IMR-90 (cell line): Measurements from ENCODE around the gene MYH9. TPM values are rescaled to one million over a fixed set of nuclear protein-coding genes. Genes with fewer than 3 reads are reported as not detected.

Source experiments
- ATAC-seq: fragments of 200-7000 bp; cut with Tn5 transposase; 2 replicates; pipeline ENCODE4 v1.9.1; 2020; ENCODE audit warnings: low read depth, mild to moderate bottlenecking, moderate library complexity
- BruUV-seq: library from RNA; stranded (reverse); fragments of 400-500 nt; replicated peaks from 2 replicates; lab custom pipeline; 2021; lab: Mats Ljungman, UMichigan
- CTCF ChIA-PET: fragments of 300-600 bp; formaldehyde crosslinking; extraction: SDS; loops from one replicate; lab custom pipeline; 2021; ENCODE audit warnings: antibody characterized with exemption; lab: Yijun Ruan, JAX
- POLR2A ChIA-PET: fragments of 300-600 bp; sonication (Branson Sonifier 250); formaldehyde crosslinking; loops from one replicate; lab custom pipeline; 2022; ENCODE audit warnings: antibody characterized with exemption; ENCODE audit not compliant: unreplicated experiment; lab: Charles Lee
- DNase-seq: peaks from one replicate; pipeline ENCODE4 v3.0.0; 2013
- H2AFZ ChIP-seq: replicated peaks from 2 replicates; pipeline ENCODE3; 2013; ENCODE audit warnings: low read length, mild to moderate bottlenecking; ENCODE audit not compliant: poor library complexity
- H2AK5ac ChIP-seq: 2 replicates; pipeline ENCODE4 v1.6.1; 2013; ENCODE audit warnings: low read depth, low read length, inconsistent platforms
- H2AK9ac ChIP-seq: replicated peaks from 2 replicates; pipeline ENCODE3; 2013; ENCODE audit warnings: mild to moderate bottlenecking, low read depth, low read length, moderate library complexity; ENCODE audit not compliant: poor library complexity
- H2BK120ac ChIP-seq: 2 replicates; pipeline ENCODE4 v1.6.1; 2013; ENCODE audit warnings: low read depth, low read length, inconsistent platforms
- H2BK15ac ChIP-seq: 3 replicates; pipeline ENCODE4 v1.6.1; 2013; ENCODE audit warnings: low read depth, low read length, inconsistent platforms
- H2BK20ac ChIP-seq: 2 replicates; pipeline ENCODE4 v1.6.1; 2013; ENCODE audit warnings: low read depth, mild to moderate bottlenecking, inconsistent platforms, low read length, moderate library complexity
- H2BK5ac ChIP-seq: 2 replicates; pipeline ENCODE4 v1.6.1; 2013; ENCODE audit warnings: mild to moderate bottlenecking, low read depth, low read length, inconsistent platforms; ENCODE audit not compliant: poor library complexity, severe bottlenecking
- H3K14ac ChIP-seq: replicated peaks from 2 replicates; pipeline ENCODE4 v1.6.1; 2013; ENCODE audit warnings: low read depth, low read length, inconsistent platforms
- H3K18ac ChIP-seq: 2 replicates; pipeline ENCODE4 v1.6.1; 2013; ENCODE audit warnings: low read depth, low read length, control low read depth
- H3K23ac ChIP-seq: 2 replicates; pipeline ENCODE4 v1.6.1; 2013; ENCODE audit warnings: low read depth, low read length, inconsistent platforms
- H3K27ac ChIP-seq: 2 replicates; pipeline ENCODE4 v1.5.1; 2013; ENCODE audit warnings: mild to moderate bottlenecking, control low read depth, low read length; ENCODE audit not compliant: insufficient read depth
- H3K27me3 ChIP-seq: 2 replicates; pipeline ENCODE4 v1.6.1; 2013; ENCODE audit warnings: low read length; ENCODE audit not compliant: control insufficient read depth, insufficient read depth
- H3K36me3 ChIP-seq: 2 replicates; pipeline ENCODE4 v1.6.1; 2013; ENCODE audit warnings: low read length, mixed read lengths; ENCODE audit not compliant: control insufficient read depth, insufficient read depth
- H3K4ac ChIP-seq: 2 replicates; pipeline ENCODE4 v1.6.1; 2013; ENCODE audit warnings: low read depth, low read length, inconsistent platforms
- H3K4me1 ChIP-seq: 2 replicates; pipeline ENCODE4 v1.6.1; 2013; ENCODE audit warnings: low read length, mixed read lengths; ENCODE audit not compliant: control insufficient read depth, insufficient read depth
- H3K4me2 ChIP-seq: 2 replicates; pipeline ENCODE4 v1.6.1; 2013; ENCODE audit warnings: low read depth, mild to moderate bottlenecking, control low read depth, low read length, moderate library complexity
- H3K4me3 ChIP-seq: 2 replicates; pipeline ENCODE4 v1.5.1; 2013; ENCODE audit warnings: low read depth, mild to moderate bottlenecking, control low read depth, low read length, moderate library complexity; ENCODE audit not compliant: insufficient read depth
- H3K56ac ChIP-seq: 2 replicates; pipeline ENCODE4 v1.6.1; 2013; ENCODE audit warnings: low read length, inconsistent platforms; ENCODE audit not compliant: insufficient read depth; ENCODE audit errors: extremely low read depth
- H3K79me1 ChIP-seq, 2 experiments: 2 replicates each; pipeline ENCODE4 v1.6.1; 2013; ENCODE audit warnings: low read length in 2 of 2, inconsistent platforms in 1 of 2, low read depth in 1 of 2
- H3K9ac ChIP-seq: 2 replicates; pipeline ENCODE4 v1.6.1; 2013; ENCODE audit warnings: low read depth, low read length, control low read depth
- H3K9me1 ChIP-seq: 2 replicates; pipeline ENCODE4 v1.6.1; 2013; ENCODE audit warnings: low read length, inconsistent platforms; ENCODE audit not compliant: insufficient read depth
- H3K9me3 ChIP-seq: 2 replicates; pipeline ENCODE4 v1.6.1; 2013; ENCODE audit warnings: low read length; ENCODE audit not compliant: control insufficient read depth, insufficient read depth
- H4K20me1 ChIP-seq: 2 replicates; pipeline ENCODE4 v1.6.1; 2013; ENCODE audit warnings: low read length, inconsistent platforms; ENCODE audit not compliant: insufficient read depth
- H4K5ac ChIP-seq: 2 replicates; pipeline ENCODE4 v1.6.1; 2013; ENCODE audit warnings: mild to moderate bottlenecking, low read depth, low read length, control low read depth
- H4K8ac ChIP-seq, 2 experiments: 2 replicates each; pipeline ENCODE4 v1.6.1; 2013; ENCODE audit warnings: low read depth in 2 of 2, low read length in 2 of 2, control low read depth in 1 of 2, inconsistent platforms in 1 of 2
- H4K91ac ChIP-seq: 2 replicates; pipeline ENCODE4 v1.6.1; 2013; ENCODE audit warnings: low read depth, low read length, inconsistent platforms; ENCODE audit not compliant: insufficient read depth
- MAZ ChIP-seq: IDR thresholded peaks from 2 replicates; pipeline ENCODE4 v1.6.1; 2012; ENCODE audit warnings: low read depth, mild to moderate bottlenecking, low read length, improper control_type of control experiment, moderate library complexity, borderline replicate concordance
- POLR2A ChIP-seq: IDR thresholded peaks from 2 replicates; pipeline ENCODE4 v1.6.1; 2012; ENCODE audit warnings: mild to moderate bottlenecking, low read depth, low read length
- WGBS, 2 experiments: methylation state at CpG; one replicate each; pipeline versions ENCODE4 v1.1.5 to v1.1.7; 2013; ENCODE audit warnings: missing lambda C conversion rate in 2 of 2; ENCODE audit not compliant: insufficient read length in 1 of 2; ENCODE audit errors: extremely low coverage in 2 of 2; 5-methylcytosine and 5-hydroxymethylcytosine counted together
- dilution Hi-C: fragments of 300-500 bp; cut with HindIII; formaldehyde crosslinking; loops from one replicate; pipeline ENCODE4 v1.14.3; 2018; ENCODE audit warnings: low sequenced_read_pairs; ENCODE audit not compliant: unreplicated experiment
- in situ Hi-C: fragments of 300-500 bp; cut with MboI; formaldehyde crosslinking; loops from 3 replicates; pipeline ENCODE4 v1.14.3; 2019; ENCODE audit warnings: low sequenced_read_pairs, inconsistent platforms, mixed read lengths
- intact Hi-C: fragments of 100-400 bp; cut with micrococcal nuclease; formaldehyde crosslinking; loops from 2 replicates; pipeline ENCODE4 v1.10.0; 2022
- polyA plus RNA-seq, 3 experiments: library from polyadenylated mRNA; depleted of rRNA; stranded (reverse); fragments of >200 nt; gene quantifications; 2 replicates each; pipeline ENCODE4 v1.2.3, GENCODE V29; 2012; ENCODE audit warnings: low replicate concordance in 1 of 3
- total RNA-seq: library from RNA; depleted of rRNA; stranded (reverse); fragments of >200 nt; gene quantifications from 2 replicates; pipeline ENCODE4 v1.2.3, GENCODE V29; 2012

MYH9 gene
- total and polyA plus RNA-seq, 2 of the 4 experiments (the other 2 are of a cell fraction) = 475 to 554 TPM

GRCh38 chr22:36344106-36344827 lies 43.5 kb downstream of the MYH9 start:
- H3K36me3 ChIP-seq = peaks cover 80% of the 10 kb centered on the region
- peaks cover 98% of the 10 kb centered on the region for H4K20me1 ChIP-seq
- 90% methylated on average over 2 of the region's 23 CpGs; no CpG with 5 or more reads in 1 of the 2 experiments for WGBS, 2 experiments
- ATAC-seq = no peak
- no TSS peak for BruUV-seq
- H3K56ac ChIP-seq = no peak overlapping the region
- no peak overlapping the region for H2BK20ac ChIP-seq
- no peaks in the 10 kb centered on the region for H3K27me3 ChIP-seq
- H3K9ac ChIP-seq = no peak overlapping the region
- dilution Hi-C loops = no loop called here
- peak overlapping the region; percentile 9 for H3K27ac ChIP-seq
- H2BK120ac ChIP-seq = no peak overlapping the region
- TF ChIP-seq MAZ = no peak
- TF ChIP-seq POLR2A = no peak
- peak overlapping the region; percentile 4 for H2AK9ac ChIP-seq
- no peak overlapping the region for H2BK15ac ChIP-seq
- H4K5ac ChIP-seq = no peak overlapping the region
- no peak overlapping the region for H3K18ac ChIP-seq
- POLR2A ChIA-PET = no interaction called here
- H2AFZ ChIP-seq = no peak overlapping the region
- no peak overlapping the region for H3K4me3 ChIP-seq
- in situ Hi-C loops = no loop called here
- intact Hi-C loops = no loop called here
- H2BK5ac ChIP-seq = peak overlapping the region; percentile 41
- no peak overlapping the region for H3K14ac ChIP-seq
- no peak overlapping the region for H3K4ac ChIP-seq
- peak overlapping the region in 1 of 2 experiments; percentile 6; a peak in 1 of 4 replicates for H4K8ac ChIP-seq
- H3K4me2 ChIP-seq = no peak overlapping the region
- no peak overlapping the region for H4K91ac ChIP-seq
- no peak for DNase-seq
- CTCF ChIA-PET = no interaction called here
- H3K23ac ChIP-seq = 0 out of 2 replicates have a peak overlapping the region, but pooled peaks have one; percentile 39
- H3K4me1 ChIP-seq = peaks cover 29% of the 10 kb centered on the region
- H3K79me1 ChIP-seq = peaks cover 0 to 64% of the 10 kb centered on the region in 2 experiments; a peak in 3 of 4 replicates
- 0 out of 2 replicates have a peak overlapping the region, but pooled peaks have one; percentile 5 for H2AK5ac ChIP-seq
- no peaks in the 10 kb centered on the region for H3K9me3 ChIP-seq
- H3K9me1 ChIP-seq = peaks cover 39% of the 10 kb centered on the region
